HG02840 (cell line): ENCODE data around the gene B4GALT3.

Source experiments
- ATAC-seq: cut with Tn5 transposase; IDR thresholded peaks from one replicate; pipeline ENCODE4 v1.9.1; 2021; ENCODE audit warnings: mild to moderate bottlenecking, moderate library complexity, moderate number of reproducible peaks; ENCODE audit not compliant: unreplicated experiment, low FRiP score

The B4GALT3 gene

DNA sequence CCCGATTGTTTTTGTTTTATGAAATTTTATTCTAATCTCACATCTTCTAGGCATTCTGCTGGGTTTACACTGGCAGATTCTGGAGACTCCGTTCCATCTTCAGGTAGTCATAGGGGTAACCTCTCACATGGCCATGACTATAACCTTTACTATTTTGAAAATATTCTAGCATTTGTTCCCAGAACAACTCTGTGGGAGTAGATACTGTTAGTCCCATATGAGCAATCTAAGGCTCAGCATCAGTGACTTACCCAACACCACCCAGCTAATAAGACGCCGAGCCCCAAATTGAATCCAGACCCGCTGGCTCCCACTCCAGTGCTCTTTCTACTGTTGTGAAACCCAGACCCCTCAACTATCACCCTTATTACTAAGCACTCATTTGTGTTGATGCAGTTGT is 11.7 kb upstream of the B4GALT3 start:
- ATAC-seq = no peak

- ATAC-seq = no peak
These were observed 11.1 kb upstream of the B4GALT3 start for GRCh38 chr1:161188381-161188780.

DNA sequence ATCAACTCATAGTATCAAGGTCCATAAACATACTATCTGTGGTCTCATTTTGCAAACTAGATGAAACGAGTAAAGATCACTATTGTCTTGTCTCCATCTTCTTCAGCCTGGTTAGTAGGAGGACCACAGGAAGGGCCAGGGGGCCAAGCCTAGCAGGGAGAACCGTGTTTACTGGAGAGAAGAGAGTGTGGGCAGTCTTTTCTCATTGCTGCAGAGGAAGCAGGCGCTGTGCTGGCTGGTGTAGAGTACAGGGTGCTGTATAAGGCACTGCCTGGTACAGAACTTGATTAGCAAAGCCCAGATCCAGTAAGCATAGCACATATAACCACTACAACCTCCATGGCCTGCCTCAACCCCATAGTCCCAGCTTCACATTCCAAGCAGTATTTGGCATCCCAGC is 10.0 kb upstream of the B4GALT3 start:
- no peak for ATAC-seq

- peak; percentile 20 for ATAC-seq
These were observed 8.5 kb upstream of the B4GALT3 start for GRCh38 chr1:161185732-161186311.

DNA sequence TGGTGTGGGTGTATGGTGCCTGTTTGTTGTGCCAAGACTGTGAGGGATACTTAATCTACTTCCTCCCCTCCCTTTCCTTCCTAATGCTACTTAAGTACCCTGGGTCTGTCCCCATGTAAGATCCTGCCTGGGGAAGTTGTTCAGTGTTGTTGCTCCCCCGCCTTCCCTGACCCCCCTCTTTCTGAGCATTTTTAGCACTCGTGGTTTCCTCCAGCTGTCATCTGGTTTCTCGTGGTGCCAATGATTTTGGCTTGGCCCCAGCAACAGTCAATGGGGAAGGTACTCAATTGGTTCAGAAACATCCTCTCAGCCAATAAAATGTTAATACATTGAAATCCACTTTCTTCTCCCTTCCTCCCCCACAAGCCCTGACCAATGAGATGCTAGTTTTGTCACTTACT is 8.0 kb upstream of the B4GALT3 start:
- peak; percentile 53 for ATAC-seq

- ATAC-seq = no peak
These were observed 4.9 kb upstream of the B4GALT3 start for GRCh38 chr1:161182214-161182613.

- no peak for ATAC-seq
These were observed 3.3 kb upstream of the B4GALT3 start for GRCh38 chr1:161180639-161181038.

- ATAC-seq = no peak
These were observed 2.4 kb upstream of the B4GALT3 start for GRCh38 chr1:161179698-161180097.

DNA sequence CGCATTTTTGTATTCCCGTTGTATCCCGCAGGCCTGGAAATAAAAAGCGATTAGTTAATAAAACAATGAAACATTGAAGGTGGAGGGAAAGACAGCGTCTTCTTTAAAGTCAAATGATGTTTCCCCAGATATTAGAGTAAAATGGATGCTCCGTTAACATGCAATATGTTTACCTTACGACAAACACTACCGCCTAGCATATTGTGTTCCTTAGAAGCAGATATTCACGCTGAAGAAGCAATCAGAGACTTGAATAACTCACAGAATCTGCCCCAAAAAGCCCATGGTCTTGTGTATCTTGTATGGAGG is 583 bp upstream of the B4GALT3 start:
- no peak for ATAC-seq

DNA sequence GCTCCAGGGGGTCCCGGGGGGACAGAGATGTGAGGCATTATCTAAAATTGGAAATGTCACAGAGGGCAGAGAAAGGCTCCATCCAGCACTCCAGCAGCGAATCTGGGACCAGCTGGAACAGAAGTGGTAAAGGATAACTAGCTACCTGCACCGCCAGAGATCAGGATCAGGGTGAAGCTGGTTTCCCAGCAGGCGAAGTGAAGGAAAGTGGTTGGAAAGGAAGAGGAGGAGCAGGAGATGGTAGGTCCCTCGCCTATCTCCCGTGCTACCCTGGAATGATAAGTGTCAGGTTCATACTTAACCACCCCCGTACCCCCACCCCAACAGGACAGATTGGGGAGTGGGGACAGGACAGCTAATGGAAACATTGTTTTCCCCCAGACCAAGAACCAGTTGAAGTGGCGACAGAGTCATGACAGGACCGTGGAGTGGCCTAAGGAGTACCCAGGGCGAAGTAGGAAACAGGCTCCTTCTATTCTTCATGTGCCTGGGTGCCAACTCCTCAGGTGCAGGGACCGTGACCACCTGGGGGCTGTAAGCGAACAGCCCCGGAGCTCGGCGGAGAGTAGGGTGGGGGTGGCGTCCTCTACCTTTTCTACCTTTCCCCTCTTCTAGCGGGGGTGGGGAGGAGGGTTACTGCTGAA is 717 bp downstream of the B4GALT3 start:
- no peak for ATAC-seq

GRCh38 chr1:161175771-161176453 is 1.4 kb downstream of the B4GALT3 start:
- no peak for ATAC-seq

DNA sequence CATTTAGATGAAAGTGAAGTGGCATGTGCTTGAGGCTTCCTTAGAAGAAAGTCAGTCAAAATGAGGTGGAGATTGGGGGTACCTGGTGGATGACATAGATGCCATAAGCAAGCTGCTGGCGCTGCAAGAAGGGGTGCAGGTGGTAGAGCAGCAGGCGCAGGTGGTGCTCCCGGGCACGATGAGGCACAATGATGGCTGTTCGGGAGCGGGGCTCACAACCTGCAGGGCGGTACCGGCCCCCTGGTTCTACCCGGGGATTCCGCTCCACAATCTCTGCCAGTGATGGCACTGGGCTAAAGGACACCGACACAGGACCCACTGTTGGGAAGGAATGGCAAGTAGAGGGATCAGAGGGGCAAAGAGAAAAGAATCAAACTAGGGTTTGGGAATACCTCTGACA is 2.4 kb downstream of the B4GALT3 start:
- no peak for ATAC-seq

GRCh38 chr1:161173711-161174110 is 3.6 kb downstream of the B4GALT3 start:
- no peak for ATAC-seq

GRCh38 chr1:161172776-161173376 is 4.4 kb downstream of the B4GALT3 start:
- no peak for ATAC-seq

DNA sequence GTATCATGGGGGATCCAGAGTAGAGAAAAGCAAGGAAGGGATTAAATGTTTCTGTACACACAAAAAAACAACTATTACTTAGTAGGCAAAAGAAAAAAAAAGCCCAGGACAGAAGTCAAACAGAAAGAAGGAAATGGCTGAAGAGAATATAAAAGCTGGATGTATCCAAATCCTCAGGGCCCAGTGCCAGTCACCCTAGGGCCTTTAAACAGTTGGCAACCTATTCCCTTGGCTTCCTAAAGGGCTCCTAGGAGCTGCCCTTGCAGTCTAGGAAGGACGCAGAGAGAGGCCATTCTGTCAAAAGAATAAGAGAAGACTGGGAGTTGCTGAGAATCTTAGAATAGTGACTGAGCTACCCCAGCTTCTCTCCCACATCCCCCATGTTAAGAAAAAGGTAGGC is 5.0 kb downstream of the B4GALT3 start:
- ATAC-seq = no peak

- no peak for ATAC-seq
These were observed 5.6 kb downstream of the B4GALT3 start for GRCh38 chr1:161171696-161172095.

DNA sequence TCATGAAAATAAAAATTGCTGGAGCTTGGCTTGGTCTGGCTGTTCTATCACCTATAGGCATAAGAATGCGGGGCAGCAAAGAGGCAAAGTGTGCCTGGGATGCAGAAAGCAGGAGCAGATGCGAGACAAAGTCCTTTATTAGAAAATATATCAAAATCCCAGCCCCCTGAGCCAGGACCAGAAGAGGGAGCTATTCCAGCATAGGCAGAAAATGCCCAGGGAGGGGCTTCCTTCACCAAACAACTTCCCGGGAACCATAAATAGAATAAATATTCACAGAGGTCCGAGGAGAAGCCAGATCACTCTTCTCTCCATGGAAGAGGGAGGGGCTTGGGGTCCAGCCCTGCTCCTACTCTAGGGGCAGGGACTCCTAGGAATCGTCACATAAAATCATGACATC is 6.1 kb downstream of the B4GALT3 start:
- no peak for ATAC-seq

- ATAC-seq = no peak
These were observed 8.4 kb downstream of the B4GALT3 start for GRCh38 chr1:161168906-161169305.

GRCh38 chr1:161166669-161167548 is 10.4 kb downstream of the B4GALT3 start:
- no peak for ATAC-seq

GRCh38 chr1:161165742-161166668 is 11.3 kb downstream of the B4GALT3 start, which contains the start of gene PPOX:
Gene PPOX, plus strand, starts transcription at chr1:161166426. Its CDS starts 422 bp downstream, at chr1:161166848.
- ATAC-seq = peak; percentile 94
